SK-N-SH (cell line): Measurements from ENCODE around the gene NEAT1. TPM values are rescaled to one million over a fixed set of nuclear protein-coding genes. Genes with fewer than 3 reads are reported as not detected.

Experiments used
- CTCF ChIA-PET: fragments of 300-600, 350-600 bp; formaldehyde crosslinking; extraction: SDS; loops from one replicate; lab custom pipeline; 2021; lab: Yijun Ruan, JAX
- POLR2A ChIA-PET: fragments of 350-600 bp; sonication (Branson Sonifier 250); formaldehyde crosslinking; extraction: SDS; loops from one replicate; lab custom pipeline; 2020; ENCODE audit warnings: antibody characterized with exemption, inconsistent platforms; lab: Yijun Ruan, JAX
- DNase-seq: peaks from one replicate; pipeline ENCODE4 v3.0.0; 2012
- H2AFZ ChIP-seq: fragments of 200-600 bp; sonication (generic); 2 replicates; pipeline ENCODE4 v1.8.1; 2016; ENCODE audit warnings: antibody characterized with exemption, mild to moderate bottlenecking, low read depth
- H3F3A ChIP-seq: fragments of 200-600 bp; sonication (generic); replicated peaks from 2 replicates; pipeline ENCODE3; 2016; ENCODE audit warnings: antibody characterized with exemption, mild to moderate bottlenecking; ENCODE audit not compliant: insufficient read depth
- H3K27ac ChIP-seq, 2 experiments: fragments of 200-500 bp in 1 of 2; fragments of 200-600 bp in 1 of 2; sonication (Bioruptor generic) in 1 of 2; sonication (generic), shearing (Covaris generic) in 1 of 2; 2 replicates each; pipeline versions ENCODE4 v1.5.1 to v1.6.1; 2014 to 2016; ENCODE audit warnings: low read depth in 2 of 2, inconsistent platforms in 1 of 2, low read length in 1 of 2, mild to moderate bottlenecking in 1 of 2, mixed read lengths in 1 of 2
- H3K27me3 ChIP-seq: fragments of 200-600 bp; sonication (generic), shearing (Covaris generic); 2 replicates; pipeline ENCODE4 v1.6.1; 2016; ENCODE audit warnings: mixed run types; ENCODE audit not compliant: insufficient read depth
- H3K36me3 ChIP-seq, 2 experiments: fragments of 200-500 bp in 1 of 2; fragments of 200-600 bp in 1 of 2; sonication (Bioruptor generic) in 1 of 2; sonication (generic) in 1 of 2; replicated peaks in 1 of 2; 2 replicates each; pipeline versions ENCODE3 to v1.5.1; 2014 to 2016; ENCODE audit warnings: low read length in 1 of 2, mild to moderate bottlenecking in 1 of 2; ENCODE audit not compliant: insufficient read depth in 2 of 2, control insufficient read depth in 1 of 2
- H3K4me1 ChIP-seq, 2 experiments: fragments of 200-500 bp in 1 of 2; fragments of 200-600 bp in 1 of 2; sonication (Bioruptor generic) in 1 of 2; sonication (generic), shearing (Covaris generic) in 1 of 2; 2 replicates each; pipeline versions ENCODE4 v1.5.1 to v1.6.1; 2014 to 2016; ENCODE audit warnings: low read depth in 1 of 2, low read length in 1 of 2, mixed run types in 1 of 2; ENCODE audit not compliant: insufficient read depth in 2 of 2, control insufficient read depth in 1 of 2
- H3K4me2 ChIP-seq: fragments of 200-600 bp; sonication (generic), shearing (Covaris generic); 2 replicates; pipeline ENCODE4 v1.6.1; 2017; ENCODE audit warnings: mixed run types
- H3K4me3 ChIP-seq, 2 experiments: fragments of 200-500 bp in 1 of 2; fragments of 200-600 bp in 1 of 2; sonication (Bioruptor generic) in 1 of 2; sonication (generic), shearing (Covaris generic) in 1 of 2; 2 replicates each; pipeline versions ENCODE4 v1.5.1 to v1.8.1; 2014 to 2016; ENCODE audit warnings: low read depth in 2 of 2, inconsistent platforms in 1 of 2, low read length in 1 of 2, mild to moderate bottlenecking in 1 of 2, mixed read lengths in 1 of 2, moderate library complexity in 1 of 2
- H3K79me2 ChIP-seq: fragments of 200-600 bp; sonication (generic); 2 replicates; pipeline ENCODE4 v1.8.1; 2017; ENCODE audit warnings: mild to moderate bottlenecking; ENCODE audit not compliant: insufficient read depth
- H3K9ac ChIP-seq: fragments of 200-600 bp; sonication (generic); 2 replicates; pipeline ENCODE4 v1.6.1; 2017; ENCODE audit warnings: mixed run types
- H3K9me2 ChIP-seq: fragments of 200-600 bp; sonication (generic); 2 replicates; pipeline ENCODE4 v1.6.1; 2017; ENCODE audit warnings: mixed run types
- H3K9me3 ChIP-seq: fragments of 200-600 bp; sonication (generic); 2 replicates; pipeline ENCODE4 v1.6.1; 2017; ENCODE audit warnings: mixed run types, mild to moderate bottlenecking, moderate library complexity
- H4K20me1 ChIP-seq: fragments of 200-600 bp; sonication (generic); 2 replicates; pipeline ENCODE4 v1.6.1; 2017; ENCODE audit warnings: mild to moderate bottlenecking, mixed run types; ENCODE audit not compliant: insufficient read depth
- CTCF ChIP-seq: fragments of 200-600 bp; sonication (generic); IDR thresholded peaks from 2 replicates; pipeline ENCODE4 v1.6.1; 2017; ENCODE audit warnings: antibody characterized with exemption, mild to moderate bottlenecking, moderate library complexity
- MAX ChIP-seq: IDR thresholded peaks from 2 replicates; pipeline ENCODE4 v1.4.0; 2012; ENCODE audit warnings: low read depth
- NRF1 ChIP-seq: IDR thresholded peaks from 2 replicates; pipeline ENCODE4 v1.6.1; 2012; ENCODE audit warnings: low read depth, mild to moderate bottlenecking, low read length
- SIN3A ChIP-seq: IDR thresholded peaks from 2 replicates; pipeline ENCODE4 v1.6.1; 2012; ENCODE audit warnings: low read depth, mild to moderate bottlenecking, low read length, moderate library complexity, borderline replicate concordance
- WGBS: methylation state at CpG from one replicate; pipeline ENCODE4 v1.1.6; 2017; ENCODE audit warnings: low lambda C conversion rate; 5-methylcytosine and 5-hydroxymethylcytosine counted together
- polyA plus RNA-seq, 3 experiments: library from polyadenylated mRNA; depleted of rRNA; stranded (reverse); fragments of >200 nt; gene quantifications; 2 replicates each; pipeline ENCODE4 v1.2.3, GENCODE V29; 2012

NEAT1 gene
- polyA plus RNA-seq, 1 of the 3 experiments (the other 2 are of a cell fraction), result 435 TPM

- H3K4me3 ChIP-seq, result no peak overlapping the region; a peak in 1 of 4 replicates
- CTCF ChIA-PET, result interaction anchor here (1.0 to 8.3 kb wide), 6 partner anchors 9 to 67 kb away, joined by 3 to 58 read pairs (median 6); partner anchors contain the start of genes MALAT1 and NEAT1
Measured at GRCh38 chr11:65489706-65490320, 67.2 kb downstream of the NEAT1 start.

GRCh38 chr11:65491163-65491465, 68.5 kb downstream of the NEAT1 start:
- Histone ChIP-seq H3K36me3 (no peaks in the 10 kb centered on the region), H3K27ac (peak overlapping the region; percentile 88 to 100), H3K9me3 (no peaks in the 10 kb centered on the region), H3K9me2 (no peaks in the 10 kb centered on the region), H3K79me2 (peaks cover 75% of the 10 kb centered on the region), H3K4me1 (peaks cover 77 to 85% of the 10 kb centered on the region in 2 experiments), H3K27me3 (no peaks in the 10 kb centered on the region), H3K9ac (peak overlapping the region; percentile 95), H3F3A (peaks cover 84% of the 10 kb centered on the region), H4K20me1 (no peaks in the 10 kb centered on the region), H3K4me2 (peak overlapping the region; percentile 83), H3K4me3 (peak overlapping the region in 1 of 2 experiments; percentile 40; a peak in 1 of 4 replicates), H2AFZ (no peak overlapping the region)
- POLR2A ChIA-PET, result interaction anchor here (10.5 to 26.8 kb wide), 3 partner anchors 11 to 69 kb away, joined by 283 to 1027 read pairs (median 591); partner anchors contain the start of genes MALAT1 and NEAT1
- no peak for DNase-seq
- no peak for TF ChIP-seq NRF1
- peak; percentile 11; the same call in 1 of the 2 replicates for TF ChIP-seq CTCF
- 76% methylated on average over 3 of the region's 3 CpGs for WGBS
- CTCF ChIA-PET, result interaction anchor here (1.0 to 8.3 kb wide), 10 partner anchors 7 to 75 kb away, joined by 3 to 58 read pairs (median 4); partner anchors contain the start of genes MALAT1 and NEAT1

More at GRCh38 chr11:65489706-65490320, 67.2 kb downstream of the NEAT1 start:
- Histone ChIP-seq H3K36me3 (no peaks in the 10 kb centered on the region), H2AFZ (no peak overlapping the region), H3K4me1 (peaks cover 86 to 92% of the 10 kb centered on the region in 2 experiments), H3K4me2 (peak overlapping the region; percentile 83), H3K27me3 (no peaks in the 10 kb centered on the region), H3K9ac (peak overlapping the region; percentile 95), H3K27ac (peak overlapping the region; percentile 100), H4K20me1 (no peaks in the 10 kb centered on the region), H3K79me2 (peaks cover 75% of the 10 kb centered on the region), H3F3A (peaks cover 88% of the 10 kb centered on the region), H3K9me3 (no peaks in the 10 kb centered on the region), H3K9me2 (no peaks in the 10 kb centered on the region)
- no peak for DNase-seq
- 36% methylated on average over 7 of the region's 8 CpGs for WGBS
- POLR2A ChIA-PET, result interaction anchor here (10.5 to 26.8 kb wide), 3 partner anchors 13 to 67 kb away, joined by 283 to 1027 read pairs (median 591); partner anchors contain the start of genes MALAT1 and NEAT1
- TF ChIP-seq MAX, result 0 out of 2 replicates have a peak, but pooled peaks have one; percentile 7
- no peak for TF ChIP-seq SIN3A
